ENCODE data around the gene NAIF1.
"Not testable (repeated sequence)": the region's sequence is repeated elsewhere in the genome, so short reads cannot be mapped to it uniquely, and the experiment has no call there.

NAIF1 gene

DNA sequence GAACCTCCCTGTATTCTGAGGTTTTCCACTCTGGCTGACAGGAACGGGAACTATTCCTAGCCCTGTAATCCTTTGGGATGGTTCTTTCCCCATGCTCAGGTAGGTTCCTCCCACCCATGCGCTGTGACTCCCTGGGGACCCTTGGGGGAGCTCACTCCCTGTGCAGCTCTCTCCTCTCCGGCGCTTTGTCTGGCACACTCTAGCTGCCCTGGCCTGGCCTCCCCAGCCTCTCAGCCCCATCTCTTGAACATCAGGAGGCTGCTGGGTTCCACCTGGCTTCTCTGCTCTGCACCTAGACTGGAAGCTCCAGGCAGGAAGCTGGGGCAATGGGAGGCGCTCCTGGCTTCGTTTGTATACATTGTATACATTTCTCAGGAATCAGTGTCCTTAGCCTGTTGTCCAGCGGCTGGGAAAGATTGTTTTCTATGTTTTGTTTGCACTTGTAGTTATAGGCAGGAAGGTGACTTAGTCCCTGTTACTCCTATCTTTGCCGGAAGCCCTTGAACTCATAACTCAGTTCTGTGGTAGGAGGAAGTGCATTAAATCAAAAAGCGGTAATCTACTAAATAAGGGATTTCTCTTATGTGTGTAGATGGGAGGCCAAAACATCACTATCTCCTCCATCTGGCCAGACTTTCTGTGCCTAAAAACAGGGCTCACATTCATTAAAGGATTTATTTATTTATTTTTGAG, 21.3 kb upstream of the NAIF1 start:
- no peak for DNase-seq (ENCODE audit: low read depth in 2 of 2)

DNA sequence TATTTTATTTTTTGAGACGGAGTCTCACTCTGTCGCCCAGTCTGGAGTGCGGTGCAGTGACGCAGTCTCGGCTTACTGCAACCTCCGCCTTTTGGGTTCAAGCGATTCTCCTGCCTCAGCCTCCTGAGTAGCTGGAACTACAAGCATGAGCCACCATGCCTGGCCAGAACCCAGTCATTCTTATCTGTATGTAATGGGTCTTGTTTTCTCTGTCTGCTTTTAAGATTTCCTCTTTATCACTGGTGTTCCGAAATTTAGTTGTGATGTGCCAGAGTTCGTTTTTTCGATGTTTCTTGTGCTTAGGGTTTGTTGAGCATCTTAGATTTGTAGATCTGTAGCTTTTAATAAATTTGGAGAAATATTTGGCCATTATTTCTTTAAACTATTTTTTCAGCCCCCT, 20.1 kb upstream of the NAIF1 start:
- no peak for DNase-seq (ENCODE audit: low read depth in 2 of 2)

DNA sequence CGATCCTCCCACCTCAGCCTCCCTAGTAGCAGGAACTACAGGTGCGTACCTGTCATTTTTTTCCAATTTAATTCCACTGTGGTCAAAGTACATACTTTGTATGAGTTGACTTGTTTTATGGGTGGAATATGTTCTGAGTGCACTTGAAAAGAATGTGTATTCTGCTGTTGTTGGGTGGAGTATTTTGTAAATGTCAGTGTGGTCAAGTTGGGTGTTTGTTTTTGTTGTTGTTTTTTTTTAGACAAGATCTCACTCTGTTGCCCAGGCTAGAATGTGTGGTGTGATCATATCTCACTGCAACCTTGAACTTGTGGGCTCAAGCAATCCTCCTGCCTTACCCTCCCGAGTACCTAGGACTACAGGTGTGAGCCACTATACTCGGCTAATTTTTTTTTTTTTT, 18.8 kb upstream of the NAIF1 start:
- DNase-seq (ENCODE audit: low read depth in 2 of 2): no peak

DNA sequence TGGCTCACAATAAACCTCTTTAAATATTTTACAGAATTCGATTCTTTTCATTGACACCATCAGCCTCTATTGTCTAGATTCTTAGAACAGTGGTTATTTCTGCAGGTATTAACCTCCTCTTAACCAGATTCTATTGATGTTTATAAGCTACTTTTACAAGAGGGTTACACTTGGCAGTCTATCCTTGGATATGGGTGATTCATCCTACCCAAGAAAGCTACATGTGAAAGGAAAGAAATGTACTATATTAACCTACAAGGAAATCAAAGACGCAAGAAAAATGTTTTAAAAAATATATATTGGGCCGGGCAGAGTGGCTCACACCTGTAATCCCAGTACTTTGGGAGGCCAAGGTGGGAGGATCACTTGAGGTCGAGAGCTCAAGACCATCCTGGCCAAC, 17.6 kb upstream of the NAIF1 start:
- no peak for DNase-seq (ENCODE audit: low read depth in 2 of 2)

DNA sequence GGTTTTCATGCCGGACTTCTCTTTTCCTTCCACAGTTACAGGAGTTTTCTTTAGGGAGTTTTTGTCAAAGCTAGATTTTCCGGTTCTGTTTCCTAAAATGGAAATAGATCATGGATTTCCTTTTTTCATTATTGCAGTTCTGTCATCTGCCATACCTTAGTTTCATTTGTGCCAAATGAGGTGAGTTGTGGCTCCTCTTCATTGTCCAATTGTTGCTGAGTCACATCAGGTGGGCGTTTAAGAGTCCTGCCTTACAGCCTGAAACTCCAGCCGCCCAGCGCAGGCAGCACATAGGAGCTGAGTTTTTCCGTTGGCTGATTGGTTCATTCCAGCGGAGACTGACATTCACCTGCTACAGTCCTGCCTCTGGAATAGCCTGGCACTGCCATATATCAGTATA, 15.0 kb upstream of the NAIF1 start:
- no peak for DNase-seq (ENCODE audit: low read depth in 2 of 2)

DNA sequence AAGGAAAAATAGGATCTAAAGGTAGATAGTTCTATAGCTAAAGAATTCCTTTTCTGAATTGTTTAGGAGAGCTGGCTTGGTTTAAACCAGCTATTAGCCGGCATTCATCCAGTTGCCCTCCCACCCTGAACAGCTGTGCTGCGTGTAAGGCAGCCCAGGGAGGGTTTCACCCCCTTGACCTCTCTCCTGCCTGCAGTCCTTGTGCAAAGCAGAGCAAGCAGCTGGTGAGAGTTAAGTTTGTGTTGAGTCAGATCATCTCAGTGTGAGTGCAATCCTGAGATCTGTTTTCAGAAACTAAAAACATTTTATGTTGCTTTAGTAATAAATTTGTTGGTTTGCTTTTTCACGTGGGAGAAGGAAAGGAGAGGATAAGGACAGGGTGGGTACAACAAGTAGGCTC, 13.9 kb upstream of the NAIF1 start:
- peak; percentile 70 to 76 for DNase-seq (ENCODE audit: low read depth in 2 of 2)

DNA sequence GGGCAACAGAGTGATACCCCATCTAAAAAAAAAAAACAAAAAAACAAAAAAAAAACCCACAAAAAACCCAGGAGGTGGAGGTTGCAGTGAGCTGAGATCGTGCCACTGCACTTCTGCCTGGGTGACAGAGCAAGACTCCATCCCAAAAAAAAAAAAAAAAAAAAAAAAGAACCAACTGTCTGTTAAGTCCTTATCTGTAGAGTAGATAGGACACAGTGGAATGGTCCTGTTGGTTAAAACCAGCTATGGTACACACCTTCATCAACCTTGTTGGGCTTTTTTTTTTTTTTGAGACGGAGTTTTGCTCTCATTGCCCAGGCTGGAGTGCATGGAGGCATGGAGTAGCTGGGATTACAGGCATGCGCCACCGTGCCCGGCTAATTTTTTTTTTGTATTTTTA, 13.1 kb upstream of the NAIF1 start:
- DNase-seq (ENCODE audit: low read depth in 2 of 2): no peak

DNA sequence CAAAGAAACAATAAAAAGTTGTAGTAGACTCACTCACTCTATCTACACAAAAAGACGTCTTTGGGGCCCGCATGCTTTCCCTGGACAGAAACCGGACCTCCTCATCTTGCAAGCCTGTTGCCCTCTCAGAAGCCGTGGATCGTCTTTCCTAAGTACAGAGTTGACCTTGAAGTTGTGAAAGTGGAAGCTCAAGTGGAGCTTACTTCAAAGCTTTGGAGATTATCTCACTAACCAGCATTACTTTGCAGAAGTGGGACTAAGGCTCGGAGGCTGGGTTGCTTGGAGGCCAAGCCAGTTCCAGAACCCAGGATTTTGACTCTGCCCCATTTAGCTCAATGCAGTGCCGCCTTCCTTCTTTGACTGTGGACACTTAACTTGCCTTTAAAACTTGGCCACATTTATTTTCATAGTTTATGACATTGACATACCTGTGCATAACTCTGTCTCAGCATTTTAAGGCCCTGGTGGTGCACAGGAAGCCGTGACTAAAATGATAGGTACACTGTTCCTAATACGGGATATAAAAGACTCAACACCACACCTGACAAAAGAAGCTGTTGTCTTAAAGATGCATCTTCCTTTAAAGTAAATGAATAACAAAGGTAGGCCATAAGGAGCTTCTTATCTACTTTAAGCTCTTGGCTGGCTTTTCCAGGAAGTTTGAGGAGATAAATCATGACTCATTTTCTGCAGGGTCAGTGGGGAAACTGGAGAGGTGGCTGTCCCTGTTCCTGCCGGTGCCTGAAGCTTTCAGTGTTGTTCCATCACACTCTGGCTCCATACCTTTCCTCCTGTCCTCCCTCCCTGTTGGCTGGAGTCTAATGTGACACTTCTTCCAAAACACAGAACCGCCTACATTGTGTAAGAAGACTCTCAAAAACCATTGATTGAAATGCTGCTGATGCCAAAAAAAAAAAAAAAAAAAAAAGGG, 11.6 kb upstream of the NAIF1 start:
- DNase-seq (ENCODE audit: low read depth in 2 of 2): no peak

DNA sequence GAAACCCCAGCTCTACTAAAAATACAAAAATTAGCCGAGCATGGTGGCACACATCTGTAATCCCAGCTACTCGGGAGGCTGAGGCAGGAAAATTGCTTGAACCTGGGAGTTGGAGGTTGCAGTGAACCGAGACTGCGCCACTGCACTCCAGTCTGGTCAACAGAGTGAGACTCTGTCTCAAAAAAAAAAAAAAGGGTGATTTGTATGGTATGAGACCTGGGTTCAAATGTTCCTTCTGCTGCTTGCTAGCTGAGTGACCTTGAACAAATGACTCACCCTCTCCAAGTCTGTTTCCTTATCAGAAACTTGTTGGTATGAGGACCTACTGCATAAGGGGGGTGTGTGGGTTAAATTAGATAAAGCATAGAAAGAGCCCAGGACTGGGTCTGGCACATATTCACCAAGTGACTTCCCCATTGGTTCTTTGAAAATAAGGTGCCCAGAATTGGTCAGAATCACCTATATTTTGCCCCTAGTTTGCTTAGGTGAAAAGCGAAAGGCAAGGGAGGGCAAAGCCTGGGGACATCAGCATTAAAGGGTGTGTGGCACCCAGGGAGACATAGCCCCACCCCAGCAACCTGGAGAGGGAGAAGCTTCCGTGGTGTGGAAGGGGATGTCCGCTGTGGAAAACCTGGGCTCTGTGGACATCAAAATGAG, 10.9 kb upstream of the NAIF1 start:
- no peak for DNase-seq (ENCODE audit: low read depth in 2 of 2)

DNA sequence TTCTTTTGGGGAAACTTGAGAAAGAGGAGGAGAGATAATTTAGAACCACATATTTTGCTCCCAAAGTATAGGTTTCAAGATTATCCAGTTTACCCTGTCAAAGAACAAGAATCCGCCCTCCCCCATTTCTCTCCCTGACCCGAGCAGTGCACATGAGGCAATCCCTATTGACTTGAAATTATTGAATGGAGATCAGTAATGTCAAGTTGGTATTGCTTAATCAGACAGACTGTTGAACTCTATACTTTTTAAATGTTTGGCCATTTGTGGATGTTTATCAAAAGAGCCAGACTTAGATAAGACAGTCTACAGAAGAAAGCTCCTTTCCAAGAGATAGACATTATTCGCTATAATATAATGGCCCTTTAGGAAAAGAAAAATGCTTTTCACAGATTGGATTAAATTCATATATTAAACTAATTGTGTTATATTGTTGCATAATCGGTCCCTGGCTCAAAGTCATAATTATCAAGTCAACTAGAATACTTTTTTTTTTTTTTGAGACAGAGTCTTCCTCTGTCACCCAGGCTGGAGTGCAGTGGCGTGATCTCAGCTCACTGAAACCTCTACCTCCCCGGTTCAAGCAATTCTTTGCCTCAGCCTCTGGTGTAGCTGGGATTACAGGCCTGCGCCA, 6.2 kb upstream of the NAIF1 start:
- DNase-seq (ENCODE audit: low read depth in 2 of 2): no peak

DNA sequence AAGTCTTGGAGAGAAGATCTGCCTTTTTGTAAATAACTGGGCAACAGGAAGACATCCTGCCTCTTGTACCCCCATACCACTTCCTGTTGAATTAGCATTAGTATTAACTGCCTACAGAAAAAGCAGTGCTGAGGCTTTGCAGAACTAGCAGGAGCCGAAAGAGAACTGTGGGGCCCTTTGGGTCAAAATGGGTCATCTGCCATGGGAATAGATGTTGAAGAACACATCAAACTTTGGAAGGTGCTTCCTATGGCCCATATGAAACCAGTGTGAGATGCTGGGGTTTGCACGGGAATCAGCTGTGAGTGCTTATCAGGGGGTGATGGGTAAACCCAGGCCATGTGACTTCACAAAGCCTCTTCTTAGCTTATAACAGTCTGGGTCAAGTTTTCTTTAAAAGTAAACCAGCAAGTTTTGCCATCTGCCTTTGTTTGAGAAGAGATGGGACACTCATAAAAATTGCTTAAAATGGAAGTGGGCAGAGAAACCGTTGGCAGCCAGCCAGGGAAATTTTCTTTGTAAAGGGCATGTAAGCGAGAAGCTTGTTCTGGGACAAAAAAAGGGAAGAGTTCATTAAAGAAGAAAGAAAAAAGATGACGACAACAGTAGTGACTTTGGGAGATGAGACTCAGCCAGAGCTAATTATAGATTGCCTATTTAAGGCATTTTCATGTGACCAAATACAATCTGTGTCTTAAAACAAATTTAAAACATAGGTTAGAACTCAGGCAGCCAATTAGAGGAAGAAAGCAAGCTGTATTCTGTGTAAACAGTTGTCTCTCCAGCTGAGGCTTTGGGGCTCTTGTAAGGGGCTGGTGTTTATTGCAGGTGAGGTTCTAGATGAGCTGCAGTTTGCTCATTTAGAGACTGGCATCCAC, 5.3 kb upstream of the NAIF1 start:
- DNase-seq (ENCODE audit: low read depth in 2 of 2): peak in 1 of 2 experiments; percentile 45

DNA sequence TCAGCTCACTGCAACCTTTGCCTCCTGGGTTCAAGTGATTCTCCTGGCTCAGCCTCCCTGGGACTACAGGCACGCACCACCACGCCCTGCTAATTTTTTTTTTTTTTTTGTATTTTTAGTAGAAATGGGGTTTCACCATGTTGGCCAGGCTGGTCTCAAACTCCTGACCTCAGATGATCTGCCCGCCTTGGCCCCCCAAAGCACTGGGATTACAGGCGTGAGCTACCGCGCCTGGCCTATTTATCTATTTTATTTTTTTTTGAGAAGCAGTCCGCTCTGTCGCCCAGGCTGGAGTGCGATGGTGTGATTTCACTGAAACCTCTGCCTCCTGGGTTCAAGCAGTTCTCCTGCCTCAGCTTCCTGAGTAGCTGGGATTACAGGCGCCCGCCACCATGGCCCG, 4.4 kb upstream of the NAIF1 start:
- DNase-seq (ENCODE audit: low read depth in 2 of 2): not testable (repeated sequence)

DNA sequence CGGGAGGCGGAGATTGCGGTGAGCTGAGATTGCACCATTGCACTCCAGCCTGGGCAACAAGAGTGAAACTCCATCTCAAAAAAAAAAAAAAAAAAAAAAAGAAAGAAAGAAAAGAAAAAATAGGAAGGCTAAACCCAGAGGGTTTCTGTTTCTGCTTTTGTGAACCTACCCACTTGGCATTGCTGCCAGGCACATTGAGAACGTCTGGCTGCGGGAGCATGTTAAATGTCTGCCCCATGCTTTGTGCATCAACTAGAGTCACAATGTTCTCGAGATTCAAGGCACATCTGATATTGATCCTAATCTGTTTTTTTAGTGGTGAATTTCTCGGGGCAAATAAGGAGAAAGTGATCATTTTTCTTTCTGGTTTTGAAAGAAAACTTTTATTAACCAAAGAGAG, 3.8 kb upstream of the NAIF1 start:
- no peak for DNase-seq (ENCODE audit: low read depth in 2 of 2)

DNA sequence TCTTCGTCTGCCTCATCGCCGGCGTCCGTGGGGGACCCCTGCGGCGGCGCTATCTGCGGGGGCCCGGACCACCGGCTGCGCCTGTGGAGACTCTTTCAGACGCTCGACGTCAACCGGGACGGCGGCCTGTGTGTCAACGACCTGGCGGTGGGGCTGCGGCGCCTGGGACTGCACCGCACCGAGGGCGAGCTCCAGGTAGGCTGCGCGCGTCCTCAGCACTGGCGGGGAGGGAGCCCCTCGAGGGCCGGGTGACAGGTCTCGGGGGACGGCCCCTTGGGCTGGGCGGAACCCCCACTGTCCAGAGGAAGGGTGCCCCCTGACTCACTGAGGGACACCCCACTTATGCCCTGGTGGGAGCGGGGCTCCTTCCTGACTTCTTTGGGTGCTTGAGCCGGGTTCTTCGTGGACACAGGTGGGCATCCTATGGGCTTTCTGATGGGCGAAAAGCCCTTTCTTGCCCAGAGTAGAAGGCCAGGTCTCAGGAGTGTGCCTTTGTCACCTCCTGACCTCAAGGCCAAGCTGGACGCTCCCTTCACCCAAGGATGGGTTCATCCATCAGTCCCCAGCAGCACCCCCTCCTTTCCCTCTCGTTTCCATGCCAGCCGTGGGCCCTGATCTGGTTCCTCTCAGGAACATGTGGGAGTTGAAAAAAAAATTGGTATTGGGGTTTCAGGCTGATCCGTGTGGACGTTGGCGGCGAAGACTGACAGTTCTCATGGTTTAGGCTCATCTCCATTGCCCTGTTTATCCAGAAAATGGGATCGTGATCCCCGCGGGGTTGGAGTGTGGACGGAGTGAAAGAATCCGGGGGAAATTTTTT, 1.5 kb upstream of the NAIF1 start:
- DNase-seq (ENCODE audit: low read depth in 2 of 2): no peak

DNA sequence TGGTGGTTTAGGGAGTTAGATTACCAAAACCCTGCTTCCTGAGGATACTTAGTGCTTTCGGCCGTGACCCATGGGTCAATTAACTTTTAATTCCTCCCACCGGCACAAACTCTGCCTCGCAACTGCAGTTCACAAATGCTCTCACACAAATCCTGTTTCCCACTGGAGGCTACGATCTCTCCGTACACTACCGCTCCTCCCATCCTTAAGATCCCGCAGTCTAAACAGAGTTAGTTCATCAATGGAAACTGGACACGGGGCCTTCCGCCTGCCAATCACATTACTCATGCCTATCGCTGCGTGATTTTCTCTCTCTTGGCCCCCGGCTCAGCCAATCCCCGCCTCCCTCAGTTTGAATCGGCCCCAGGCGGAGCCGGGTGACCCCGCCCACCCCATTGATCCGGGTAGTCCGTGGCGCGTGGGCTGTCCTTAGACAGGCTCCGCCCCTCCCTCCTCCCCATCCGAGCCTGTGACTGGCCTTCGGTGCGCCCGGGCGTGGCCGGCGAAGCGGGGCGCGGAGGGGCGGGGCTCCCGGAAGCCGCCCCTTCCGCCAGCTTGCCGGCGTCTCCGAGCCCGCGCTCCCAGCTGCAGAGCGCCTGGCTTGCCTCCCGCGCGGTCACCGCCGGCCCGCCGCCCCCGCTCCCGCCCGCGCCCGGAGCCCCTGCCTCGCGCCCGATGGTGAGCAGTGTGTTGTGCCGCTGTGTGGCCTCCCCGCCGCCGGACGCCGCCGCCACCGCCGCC, 695 bp upstream of the NAIF1 start, which contains the start of gene SLC25A25:
Gene SLC25A25 (plus strand): TSS at position 588 of the 741 bp plus-strand sequence. CDS start 88 bp downstream, at position 676.
- DNase-seq (ENCODE audit: low read depth in 2 of 2): peak; percentile 98

DNA sequence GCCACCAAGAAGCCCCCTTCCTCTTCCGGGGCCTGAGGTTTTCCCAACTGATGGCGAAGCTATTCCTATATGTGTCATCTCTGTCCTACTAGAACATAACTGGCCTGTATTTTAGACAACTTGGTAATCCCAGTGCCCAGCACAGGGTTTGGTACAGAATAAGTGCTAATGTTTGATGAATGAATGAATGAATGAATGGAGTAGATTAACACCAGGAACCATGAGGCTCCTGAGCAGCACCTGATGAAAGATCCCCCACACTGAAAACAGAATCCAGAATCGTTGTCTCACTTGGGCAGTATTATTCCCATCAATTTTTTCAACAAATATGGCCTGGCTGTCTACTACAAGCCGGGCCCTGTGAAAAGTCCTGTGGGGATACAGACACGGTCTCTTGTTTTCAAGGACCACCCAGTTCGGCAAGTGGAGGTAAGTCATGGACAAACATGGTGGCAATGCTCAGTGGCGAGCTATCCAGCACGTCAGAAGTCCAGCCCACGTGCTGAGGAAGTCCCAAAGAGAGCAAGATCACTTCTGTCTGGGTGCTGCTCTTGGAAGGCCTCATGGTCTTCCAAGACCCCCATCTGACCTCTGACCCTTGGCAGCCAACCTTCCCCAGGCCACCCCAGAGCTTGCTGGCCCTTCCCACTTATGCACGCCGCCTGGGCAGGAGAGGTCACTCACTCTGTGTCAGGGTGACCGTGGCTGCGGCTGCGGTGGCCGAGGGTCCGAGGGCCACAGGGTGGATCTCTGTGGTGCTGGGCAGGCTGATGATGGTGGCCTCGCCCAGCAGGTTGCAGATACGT, 1.0 kb downstream of the NAIF1 start:
- DNase-seq (ENCODE audit: low read depth in 2 of 2): no peak

DNA sequence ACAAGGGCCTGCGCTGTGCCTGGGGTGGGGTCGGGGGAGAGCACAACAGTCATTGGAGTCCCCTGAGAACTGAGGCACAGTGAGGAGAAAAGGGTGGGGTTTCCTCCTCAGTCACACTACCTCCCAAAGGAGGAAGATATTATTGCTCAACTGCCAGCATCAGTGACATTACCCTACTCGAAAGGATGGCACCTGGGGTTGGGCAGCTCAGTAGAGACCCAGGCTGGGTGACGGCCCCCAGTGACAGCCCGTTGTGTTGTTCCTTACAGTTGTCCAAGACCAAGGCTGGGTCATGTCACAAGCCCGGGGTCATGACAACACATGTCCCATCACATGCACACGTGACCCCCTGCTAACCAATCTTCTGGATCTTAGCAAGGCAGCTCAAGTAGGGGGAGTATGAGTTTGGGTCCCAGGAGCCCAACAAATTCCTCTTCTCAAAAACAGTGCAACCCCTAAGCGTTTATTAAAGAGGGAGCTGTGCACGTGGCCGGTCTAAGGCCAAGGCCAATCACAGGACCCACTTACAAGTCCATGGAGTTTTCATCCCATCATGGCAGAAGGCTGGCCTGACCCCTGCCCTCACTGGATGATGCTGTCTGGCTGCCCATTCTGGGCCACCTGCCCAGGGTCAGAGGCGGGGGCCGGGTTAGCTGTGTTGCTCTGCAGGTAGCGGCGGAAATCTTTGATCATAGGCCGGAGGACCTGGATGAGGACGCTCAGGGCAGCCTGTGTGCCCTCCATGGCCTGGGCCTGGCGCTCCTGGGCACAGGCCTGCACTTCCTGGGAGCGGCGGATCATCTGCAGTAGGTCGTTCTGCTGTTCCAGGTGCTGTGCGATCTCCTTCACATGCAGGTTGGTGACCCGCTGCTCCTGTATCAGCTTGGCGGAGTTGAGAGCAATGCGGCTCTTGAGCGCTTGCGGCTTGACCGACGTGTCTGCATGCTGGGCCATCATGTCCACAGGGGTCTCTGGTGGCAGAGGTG, 4.0 kb downstream of the NAIF1 start:
- no peak for DNase-seq (ENCODE audit: low read depth in 2 of 2)
